Stimulated activated memory B cell treated with anti-CD40 and anti-IgM and Interleukin-4, amounts not matched to agents 10 μg/mL and 1 μg/mL and 100 μg/mL, for 72 hours (primary cell): ENCODE data around the gene HADHA.
"Not testable (repeated sequence)": the region's sequence is repeated elsewhere in the genome, so short reads cannot be mapped to it uniquely, and the experiment has no call there.

Source experiments
- ATAC-seq: fragments of 150-1000 bp; cut with Tn5 transposase; 2 replicates; pipeline ENCODE4 v1.10.0; 2021
- H3K27ac Mint-ChIP-seq: one replicate; pipeline ENCODE4 v1.8.0; 2022; ENCODE audit warnings: mild to moderate bottlenecking, mixed read lengths
- H3K27me3 Mint-ChIP-seq: one replicate; pipeline ENCODE4 v1.8.0; 2022; ENCODE audit warnings: mixed read lengths
- H3K36me3 Mint-ChIP-seq: one replicate; pipeline ENCODE4 v1.8.0; 2022; ENCODE audit warnings: mixed read lengths
- H3K4me1 Mint-ChIP-seq: one replicate; pipeline ENCODE4 v1.8.0; 2022; ENCODE audit warnings: mixed read lengths
- H3K4me3 Mint-ChIP-seq: one replicate; pipeline ENCODE4 v1.8.0; 2022; ENCODE audit warnings: mild to moderate bottlenecking, moderate library complexity, mixed read lengths
- H3K9me3 Mint-ChIP-seq: one replicate; pipeline ENCODE4 v1.8.0; 2022; ENCODE audit warnings: mixed read lengths

The HADHA gene

GRCh38 chr2:26268213-26268612 is 23.8 kb upstream of the HADHA start:
- no peak overlapping the region for H3K27ac Mint-ChIP-seq
- H3K4me3 Mint-ChIP-seq = no peak overlapping the region
- peaks cover 34% of the 10 kb centered on the region for H3K36me3 Mint-ChIP-seq
- no peaks in the 10 kb centered on the region for H3K9me3 Mint-ChIP-seq
- H3K27me3 Mint-ChIP-seq = no peaks in the 10 kb centered on the region
- ATAC-seq = no peak
- H3K4me1 Mint-ChIP-seq = peaks cover 20% of the 10 kb centered on the region

- not testable (repeated sequence) for H3K9me3 Mint-ChIP-seq, H3K27ac Mint-ChIP-seq, H3K27me3 Mint-ChIP-seq, H3K4me3 Mint-ChIP-seq, ATAC-seq, H3K4me1 Mint-ChIP-seq
- peaks cover 35% of the 10 kb centered on the region for H3K36me3 Mint-ChIP-seq
Measured at GRCh38 chr2:26258836-26259235, 14.4 kb upstream of the HADHA start.

GRCh38 chr2:26255759-26256384 is 11.4 kb upstream of the HADHA start:
- no peak overlapping the region for H3K4me3 Mint-ChIP-seq
- H3K27me3 Mint-ChIP-seq = no peaks in the 10 kb centered on the region
- no peak overlapping the region for H3K27ac Mint-ChIP-seq
- H3K4me1 Mint-ChIP-seq = peaks cover 11% of the 10 kb centered on the region
- no peak for ATAC-seq
- H3K9me3 Mint-ChIP-seq = no peaks in the 10 kb centered on the region
- H3K36me3 Mint-ChIP-seq = peaks cover 31% of the 10 kb centered on the region

GRCh38 chr2:26251893-26252292 is 7.5 kb upstream of the HADHA start:
- no peak overlapping the region for H3K27ac Mint-ChIP-seq
- H3K27me3 Mint-ChIP-seq = no peaks in the 10 kb centered on the region
- H3K4me3 Mint-ChIP-seq = no peak overlapping the region
- no peaks in the 10 kb centered on the region for H3K9me3 Mint-ChIP-seq
- ATAC-seq = no peak
- peaks cover 22% of the 10 kb centered on the region for H3K4me1 Mint-ChIP-seq
- peaks cover 6% of the 10 kb centered on the region for H3K36me3 Mint-ChIP-seq

GRCh38 chr2:26249625-26250024 is 5.2 kb upstream of the HADHA start:
- Mint-ChIP-seq H3K9me3 (no peaks in the 10 kb centered on the region), H3K36me3 (no peaks in the 10 kb centered on the region), H3K4me1 (peaks cover 42% of the 10 kb centered on the region), H3K27me3 (no peaks in the 10 kb centered on the region), H3K27ac (no peak overlapping the region), H3K4me3 (no peak overlapping the region)
- no peak for ATAC-seq

GRCh38 chr2:26246818-26247217 is 2.4 kb upstream of the HADHA start:
- ATAC-seq = no peak
- Mint-ChIP-seq H3K4me1 (peaks cover 52% of the 10 kb centered on the region), H3K36me3 (no peaks in the 10 kb centered on the region), H3K4me3 (peak overlapping the region; percentile 58), H3K27ac (peak overlapping the region; percentile 100), H3K9me3 (no peaks in the 10 kb centered on the region), H3K27me3 (no peaks in the 10 kb centered on the region)

- Mint-ChIP-seq H3K4me1 (peaks cover 57% of the 10 kb centered on the region), H3K4me3 (peak overlapping the region; percentile 96), H3K36me3 (no peaks in the 10 kb centered on the region), H3K27me3 (no peaks in the 10 kb centered on the region), H3K27ac (peak overlapping the region; percentile 100), H3K9me3 (no peaks in the 10 kb centered on the region)
- ATAC-seq = peak; percentile 68
Measured at GRCh38 chr2:26245810-26246209, 1.4 kb upstream of the HADHA start.

- Mint-ChIP-seq H3K36me3 (peaks cover 1% of the 10 kb centered on the region), H3K9me3 (no peaks in the 10 kb centered on the region), H3K4me1 (peaks cover 63% of the 10 kb centered on the region), H3K27me3 (no peaks in the 10 kb centered on the region), H3K4me3 (peak overlapping the region; percentile 96), H3K27ac (peak overlapping the region; percentile 100)
- peak; percentile 57 for ATAC-seq
Measured at GRCh38 chr2:26245231-26245732, 850 bp upstream of the HADHA start.

GRCh38 chr2:26243470-26244308 is 743 bp downstream of the HADHA start:
- Mint-ChIP-seq H3K27ac (peak overlapping the region; percentile 100), H3K27me3 (no peaks in the 10 kb centered on the region), H3K36me3 (peaks cover 10% of the 10 kb centered on the region), H3K4me3 (peak overlapping the region; percentile 96), H3K9me3 (no peaks in the 10 kb centered on the region), H3K4me1 (peaks cover 69% of the 10 kb centered on the region)
- ATAC-seq = no peak

- H3K4me3 Mint-ChIP-seq = peak overlapping the region; percentile 15
Measured at GRCh38 chr2:26241928-26242436, 2.5 kb downstream of the HADHA start.

GRCh38 chr2:26238311-26238958 is 6.0 kb downstream of the HADHA start:
- peaks cover 43% of the 10 kb centered on the region for H3K4me1 Mint-ChIP-seq
- H3K4me3 Mint-ChIP-seq = no peak overlapping the region
- no peaks in the 10 kb centered on the region for H3K9me3 Mint-ChIP-seq
- no peak overlapping the region for H3K27ac Mint-ChIP-seq
- ATAC-seq = no peak
- H3K27me3 Mint-ChIP-seq = no peaks in the 10 kb centered on the region
- H3K36me3 Mint-ChIP-seq = peaks cover 39% of the 10 kb centered on the region

More at GRCh38 chr2:26241928-26242436, 2.5 kb downstream of the HADHA start:
- H3K27ac Mint-ChIP-seq = no peak overlapping the region
- H3K36me3 Mint-ChIP-seq = peaks cover 14% of the 10 kb centered on the region
- H3K4me1 Mint-ChIP-seq = peaks cover 66% of the 10 kb centered on the region
- H3K9me3 Mint-ChIP-seq = no peaks in the 10 kb centered on the region
- no peak for ATAC-seq
- H3K27me3 Mint-ChIP-seq = no peaks in the 10 kb centered on the region

- Mint-ChIP-seq H3K27me3 (no peaks in the 10 kb centered on the region), H3K36me3 (peaks cover 42% of the 10 kb centered on the region), H3K27ac (no peak overlapping the region), H3K4me3 (no peak overlapping the region), H3K9me3 (no peaks in the 10 kb centered on the region), H3K4me1 (peaks cover 37% of the 10 kb centered on the region)
- ATAC-seq = no peak
Measured at GRCh38 chr2:26237868-26238267, 6.6 kb downstream of the HADHA start.

- no peaks in the 10 kb centered on the region for H3K9me3 Mint-ChIP-seq
- H3K4me1 Mint-ChIP-seq = peaks cover 11% of the 10 kb centered on the region
- no peaks in the 10 kb centered on the region for H3K27me3 Mint-ChIP-seq
- no peak overlapping the region for H3K27ac Mint-ChIP-seq
- ATAC-seq = no peak
- H3K36me3 Mint-ChIP-seq = peaks cover 41% of the 10 kb centered on the region
- no peak overlapping the region for H3K4me3 Mint-ChIP-seq
Measured at GRCh38 chr2:26235089-26235488, 9.3 kb downstream of the HADHA start.

- Mint-ChIP-seq H3K4me1 (no peaks in the 10 kb centered on the region), H3K27me3 (no peaks in the 10 kb centered on the region), H3K4me3 (no peak overlapping the region), H3K36me3 (peaks cover 66% of the 10 kb centered on the region), H3K9me3 (no peaks in the 10 kb centered on the region), H3K27ac (no peak overlapping the region)
- no peak for ATAC-seq
Measured at GRCh38 chr2:26230806-26231205, 13.6 kb downstream of the HADHA start.

- ATAC-seq = no peak
- Mint-ChIP-seq H3K27ac (no peak overlapping the region), H3K4me1 (no peaks in the 10 kb centered on the region), H3K4me3 (no peak overlapping the region), H3K36me3 (peaks cover 62% of the 10 kb centered on the region), H3K27me3 (no peaks in the 10 kb centered on the region), H3K9me3 (no peaks in the 10 kb centered on the region)
Measured at GRCh38 chr2:26229595-26229994, 14.8 kb downstream of the HADHA start.
